ENCODE data around the gene WFDC2.

WFDC2 gene

GRCh38 chr20:45518282-45518681 lies 48.7 kb downstream of the WFDC2 start:
- no peak for DNase-seq (ENCODE audit: low read depth)
- H3K4me3 ChIP-seq (ENCODE audit: low read depth, low read length): no peak overlapping the region
- no peak for TF ChIP-seq CTCF (IDR thresholded peaks at IDR 0.05; ENCODE audit: insufficient read depth, low read depth, low read length, missing control alignments)

GRCh38 chr20:45523821-45524220 lies 54.3 kb downstream of the WFDC2 start:
- DNase-seq (ENCODE audit: low read depth): no peak
- no peak for TF ChIP-seq CTCF (IDR thresholded peaks at IDR 0.05; ENCODE audit: insufficient read depth, low read depth, low read length, missing control alignments)

GRCh38 chr20:45527294-45527693 lies 57.7 kb downstream of the WFDC2 start:
- H3K4me3 ChIP-seq (ENCODE audit: low read depth, low read length): no peak overlapping the region
- DNase-seq (ENCODE audit: low read depth): no peak
- TF ChIP-seq CTCF (IDR thresholded peaks at IDR 0.05; ENCODE audit: insufficient read depth, low read depth, low read length, missing control alignments): no peak

More at GRCh38 chr20:45523821-45524220, 54.3 kb downstream of the WFDC2 start:
- H3K4me3 ChIP-seq (ENCODE audit: low read depth, low read length): no peak overlapping the region

All from GM12865 (cell line).